Measurements from ENCODE around the gene ZC3H4.

- TF ChIP-seq CTCF (conservative IDR thresholded peaks at IDR 0.05 in 1 of 2, IDR thresholded peaks at IDR 0.05 in 1 of 2; ENCODE audit: low read depth in 1 of 2, low read length in 2 of 2), result no peak
- TF ChIP-seq EZH2 (IDR thresholded peaks at IDR 0.05; ENCODE audit: low read length, missing control alignments), result no peak
Observed at GRCh38 chr19:47026156-47026555, 87.4 kb downstream of the ZC3H4 start.

Data from fibroblast of lung (primary cell).